Activated CD8-positive, alpha-beta memory T cell treated with anti-CD3 and anti-CD28 coated beads, Interleukin-2, amount 50 U/mL, for 1 hour (primary cell): Measurements from ENCODE around the gene DNAAF1.
"Not testable (repeated sequence)": the region's sequence is repeated elsewhere in the genome, so short reads cannot be mapped to it uniquely, and the experiment has no call there.

Source experiments
- DNase-seq: peaks from one replicate; pipeline ENCODE4 v3.0.0-alpha.2; 2020; ENCODE audit errors: extremely low read depth

Gene DNAAF1

GRCh38 chr16:84183911-84184591, 38.9 kb downstream of the DNAAF1 start:
- DNase-seq, result no peak

- no peak for DNase-seq
Measured at GRCh38 chr16:84184775-84185174, 39.7 kb downstream of the DNAAF1 start.

- DNase-seq, result peak; percentile 39
Measured at GRCh38 chr16:84186685-84187437, 41.8 kb downstream of the DNAAF1 start, which contains the start of gene TAF1C. Gene TAF1C (minus strand): TSS chr16:84187057. CDS start chr16:84184988, 2,069 bp downstream.

- DNase-seq, result no peak
Measured at GRCh38 chr16:84190731-84191388, 45.8 kb downstream of the DNAAF1 start, which contains the start of gene ADAD2. Gene ADAD2 (plus strand): TSS chr16:84191157. CDS start chr16:84191231, 74 bp downstream.

GRCh38 chr16:84191466-84191865, 46.4 kb downstream of the DNAAF1 start:
- no peak for DNase-seq

- DNase-seq, result no peak
Measured at GRCh38 chr16:84193480-84193879, 48.4 kb downstream of the DNAAF1 start.

GRCh38 chr16:84194018-84194417, 48.9 kb downstream of the DNAAF1 start:
- DNase-seq, result no peak

- DNase-seq, result no peak
Measured at GRCh38 chr16:84194470-84195200, 49.5 kb downstream of the DNAAF1 start.

- DNase-seq, result no peak
Measured at GRCh38 chr16:84195201-84196093, 50.3 kb downstream of the DNAAF1 start.

- no peak for DNase-seq
Measured at GRCh38 chr16:84196101-84196500, 51.0 kb downstream of the DNAAF1 start.

GRCh38 chr16:84196727-84197394, 51.8 kb downstream of the DNAAF1 start:
- DNase-seq, result no peak

- DNase-seq, result no peak
Measured at GRCh38 chr16:84197466-84198128, 52.5 kb downstream of the DNAAF1 start.

GRCh38 chr16:84198401-84198800, 53.3 kb downstream of the DNAAF1 start:
- no peak for DNase-seq

GRCh38 chr16:84199097-84199496, 54.0 kb downstream of the DNAAF1 start:
- no peak for DNase-seq

GRCh38 chr16:84199861-84200260, 54.8 kb downstream of the DNAAF1 start:
- no peak for DNase-seq

- not testable (repeated sequence) for DNase-seq
Measured at GRCh38 chr16:84204551-84204950, 59.4 kb downstream of the DNAAF1 start.

GRCh38 chr16:84205123-84205522, 60.0 kb downstream of the DNAAF1 start:
- not testable (repeated sequence) for DNase-seq

GRCh38 chr16:84205976-84206691, 61.0 kb downstream of the DNAAF1 start:
- DNase-seq, result no peak

- no peak for DNase-seq
Measured at GRCh38 chr16:84207251-84207650, 62.1 kb downstream of the DNAAF1 start.
